HepG2 (cell line): Measurements from ENCODE around the gene CPXM2. TPM values are rescaled to one million over a fixed set of nuclear protein-coding genes. Genes with fewer than 3 reads are reported as not detected.

Experiments used
- ATAC-seq: fragments of 200-7000 bp; cut with Tn5 transposase; 3 replicates; pipeline ENCODE4 v1.9.1; 2020; ENCODE audit warnings: mild to moderate bottlenecking, moderate library complexity
- BruUV-seq: library from RNA; stranded (reverse); fragments of 400-500 nt; replicated peaks from 2 replicates; lab custom pipeline; 2021; lab: Mats Ljungman, UMichigan
- CTCF ChIA-PET: fragments of 300-600 bp; formaldehyde crosslinking; extraction: SDS; loops from one replicate; lab custom pipeline; 2021; ENCODE audit warnings: low total read pairs, inconsistent platforms, low intra/inter-chr PET ratio; lab: Yijun Ruan, JAX
- POLR2A ChIA-PET: fragments of 350-600 bp; sonication (Branson Sonifier 250); formaldehyde crosslinking; loops from one replicate; lab custom pipeline; 2020; ENCODE audit warnings: antibody characterized with exemption, inconsistent platforms; lab: Yijun Ruan, JAX
- DNase-seq: peaks from one replicate; pipeline ENCODE4 v3.0.0-alpha.2; 2015; ENCODE audit warnings: low spot score
- FAIRE-seq: peaks from 3 replicates; lab custom pipeline; 2011; peaks lifted over from hg19 to GRCh38; lab: Jason Lieb, UNC
- H2AFZ ChIP-seq: one replicate; pipeline ENCODE4 v1.6.1; 2011; ENCODE audit warnings: low read length, inconsistent platforms
- H3K27ac ChIP-seq: fragments of 300-600 bp; 3 replicates; pipeline ENCODE4 v1.8.0; 2011; ENCODE audit warnings: mixed run types, mild to moderate bottlenecking, mixed read lengths, low read length, inconsistent platforms; ENCODE audit not compliant: insufficient read depth; ENCODE audit errors: extremely low read length
- H3K27me3 ChIP-seq, 2 experiments: fragments of 200-600 bp in 1 of 2; 2 replicates in 1 of 2; 3 replicates in 1 of 2; pipeline versions ENCODE4 v1.6.0 to v1.8.0; 2011; ENCODE audit warnings: low read length in 2 of 2, mild to moderate bottlenecking in 2 of 2, moderate library complexity in 2 of 2, inconsistent platforms in 1 of 2; ENCODE audit not compliant: insufficient read depth in 2 of 2, control insufficient read depth in 1 of 2
- H3K36me3 ChIP-seq, 2 experiments: fragments of 200-600 bp in 1 of 2; replicated peaks in 1 of 2; 2 replicates in 1 of 2; 3 replicates in 1 of 2; pipeline versions ENCODE4 v1.5.1 to v1.8.0; 2011; ENCODE audit warnings: low read length in 2 of 2, inconsistent platforms in 1 of 2; ENCODE audit not compliant: insufficient read depth in 2 of 2, control insufficient read depth in 1 of 2
- H3K4me1 ChIP-seq: 2 replicates; pipeline ENCODE4 v1.5.1; 2012; ENCODE audit warnings: low read length, inconsistent platforms; ENCODE audit not compliant: insufficient read depth
- H3K4me2 ChIP-seq: 2 replicates; pipeline ENCODE4 v1.6.0; 2011; ENCODE audit warnings: low read depth, low read length, inconsistent platforms
- H3K4me3 ChIP-seq, 3 experiments: fragments of 200-600 bp in 1 of 3; sonication (generic), shearing (Covaris generic) in 1 of 3; replicated peaks in 1 of 3; 2 replicates each; pipeline ENCODE4 v1.5.1; 2011 to 2016; ENCODE audit warnings: low read length in 3 of 3, inconsistent platforms in 2 of 3, low read depth in 2 of 3, mild to moderate bottlenecking in 2 of 3, control low read depth in 1 of 3, mixed read lengths in 1 of 3; ENCODE audit not compliant: insufficient read depth in 1 of 3
- H3K79me2 ChIP-seq: one replicate; pipeline ENCODE4 v1.6.1; 2011; ENCODE audit warnings: low read length, inconsistent platforms; ENCODE audit not compliant: insufficient read depth
- H3K9ac ChIP-seq: 2 replicates; pipeline ENCODE4 v1.6.0; 2011; ENCODE audit warnings: mild to moderate bottlenecking, low read depth, low read length, inconsistent platforms; ENCODE audit not compliant: insufficient read depth
- H3K9me3 ChIP-seq: 2 replicates; pipeline ENCODE4 v1.5.1; 2012; ENCODE audit warnings: mild to moderate bottlenecking, low read length
- H4K20me1 ChIP-seq: 2 replicates; pipeline ENCODE4 v1.6.0; 2011; ENCODE audit warnings: inconsistent platforms, mild to moderate bottlenecking, low read length, moderate library complexity; ENCODE audit not compliant: insufficient read depth
- EZH2 ChIP-seq: conservative IDR thresholded peaks from 2 replicates; pipeline ENCODE4 v1.6.1; 2012; ENCODE audit warnings: mild to moderate bottlenecking, low read depth, low read length, moderate library complexity
- JDP2 ChIP-seq: sonication (generic); formaldehyde crosslinking; IDR thresholded peaks from 2 replicates; pipeline ENCODE4 v1.8.1; 2022; ENCODE audit warnings: missing genetic modification reagents, borderline replicate concordance
- KIAA2018 ChIP-seq: sonication (generic); formaldehyde crosslinking; IDR thresholded peaks from 2 replicates; pipeline ENCODE4 v1.5.0; 2020; ENCODE audit warnings: mild to moderate bottlenecking, missing genetic modification reagents, borderline replicate concordance
- STAT6 ChIP-seq: sonication (generic); formaldehyde crosslinking; IDR thresholded peaks from 2 replicates; pipeline ENCODE4 v1.4.0; 2020; ENCODE audit warnings: missing genetic modification reagents, mild to moderate bottlenecking, borderline replicate concordance
- TARDBP ChIP-seq: sonication (generic); formaldehyde crosslinking; IDR thresholded peaks from 2 replicates; pipeline ENCODE4 v1.8.0; 2022; ENCODE audit warnings: mild to moderate bottlenecking, missing genetic modification reagents
- ZGPAT ChIP-seq: IDR thresholded peaks from 2 replicates; pipeline ENCODE4 v1.6.1; 2016; ENCODE audit warnings: mild to moderate bottlenecking
- ZNF251 ChIP-seq: sonication (generic); formaldehyde crosslinking; IDR thresholded peaks from 2 replicates; pipeline ENCODE4 v1.9.0; 2021; ENCODE audit warnings: mild to moderate bottlenecking, missing genetic modification reagents
- ZNF280B ChIP-seq: sonication (generic); formaldehyde crosslinking; IDR thresholded peaks from 2 replicates; pipeline ENCODE4 v1.5.0; 2020; ENCODE audit warnings: missing genetic modification reagents, mild to moderate bottlenecking, borderline replicate concordance
- ZNF510 ChIP-seq: sonication (generic); formaldehyde crosslinking; IDR thresholded peaks from 2 replicates; pipeline ENCODE4 v1.4.0; 2020; ENCODE audit warnings: low read depth, mild to moderate bottlenecking, missing genetic modification reagents
- ZNF790 ChIP-seq: sonication (generic); formaldehyde crosslinking; IDR thresholded peaks from 2 replicates; pipeline ENCODE4 v1.8.0; 2022; ENCODE audit warnings: missing genetic modification reagents, mild to moderate bottlenecking, borderline replicate concordance
- ZNF879 ChIP-seq: sonication (generic); formaldehyde crosslinking; IDR thresholded peaks from 2 replicates; pipeline ENCODE4 v1.8.1; 2023; ENCODE audit warnings: missing genetic modification reagents
- WGBS: methylation state at CpG from one replicate; pipeline ENCODE4 v1.1.6; 2017; ENCODE audit warnings: low lambda C conversion rate; 5-methylcytosine and 5-hydroxymethylcytosine counted together
- in situ Hi-C: cut with HindIII; loops from 2 replicates; pipeline ENCODE4 v1.10.0; 2017; ENCODE audit warnings: low pct_unique_long_range_greater_than_20kb; ENCODE audit not compliant: extremely low pct_ligation_motif_present
- intact Hi-C: fragments of 100-400 bp; cut with micrococcal nuclease; formaldehyde crosslinking; loops from one replicate; pipeline ENCODE4 v1.10.0; 2022; ENCODE audit not compliant: unreplicated experiment
- polyA plus RNA-seq, 8 experiments: library from polyadenylated mRNA; depleted of rRNA in 3 of 8; stranded (reverse) in 7 of 8; unstranded in 1 of 8; fragments of >200 nt; fragmentation: Illumina TruSeq in 4 of 8; extraction: Trizol in 4 of 8; gene quantifications; 2 replicates each; pipeline versions ENCODE4 v1.2.1 to v1.2.3, GENCODE V29; 2011 to 2016; ENCODE audit warnings: low read depth in 4 of 8, missing spikeins in 1 of 8, mixed read lengths in 1 of 8; ENCODE audit not compliant: insufficient read depth in 1 of 8
- total RNA-seq, 5 experiments: library from RNA; depleted of rRNA; stranded (reverse); fragments of >200 nt; fragmentation: Illumina TruSeq; extraction: Trizol; gene quantifications; 2 replicates each; pipeline ENCODE4 v1.2.3, GENCODE V29; 2016; ENCODE audit warnings: low read depth in 1 of 5

Gene CPXM2
- total and polyA plus RNA-seq, 2 of the 13 experiments (the other 11 are each of a cell fraction or from before 2014, with no cell fraction given), result 0.03 TPM; not detected in 1

- DNase-seq, result no peak
- intact Hi-C loops (no loop called here), in situ Hi-C loops (no loop called here)
- H3K27ac ChIP-seq, result no peak overlapping the region
- no peaks in the 10 kb centered on the region for H3K36me3 ChIP-seq
- no peak overlapping the region for H3K4me2 ChIP-seq
- H3K9ac ChIP-seq, result no peak overlapping the region
- no peak overlapping the region for H3K4me3 ChIP-seq
- CTCF ChIA-PET, result no interaction called here
- H4K20me1 ChIP-seq, result no peaks in the 10 kb centered on the region
- H2AFZ ChIP-seq, result no peak overlapping the region
- H3K9me3 ChIP-seq, result no peaks in the 10 kb centered on the region
- POLR2A ChIA-PET, result no interaction called here
- no peaks in the 10 kb centered on the region for H3K79me2 ChIP-seq
- no peak for ATAC-seq
- no TSS peak for BruUV-seq
- no peak for FAIRE-seq
- no peaks in the 10 kb centered on the region for H3K4me1 ChIP-seq
- 4% methylated on average over 3 of the region's 3 CpGs for WGBS
- H3K27me3 ChIP-seq, result peaks cover 0 to 8% of the 10 kb centered on the region in 2 experiments; a peak in 1 of 5 replicates
- no peak for TF ChIP-seq JDP2 (CRISPR knock-in tag)
- no peak for TF ChIP-seq ZNF510 (CRISPR knock-in tag)
- TF ChIP-seq TARDBP (CRISPR knock-in tag), result no peak
- no peak for TF ChIP-seq EZH2
- no peak for TF ChIP-seq ZNF251 (CRISPR knock-in tag)
- TF ChIP-seq STAT6 (CRISPR knock-in tag), result no peak
- no peak for TF ChIP-seq ZGPAT
- TF ChIP-seq ZNF879 (CRISPR knock-in tag), result no peak
- no peak for TF ChIP-seq ZNF790 (CRISPR knock-in tag)
- TF ChIP-seq ZNF280B (CRISPR knock-in tag), result no peak
- no peak for TF ChIP-seq KIAA2018 (CRISPR knock-in tag)
These were observed 165.2 kb downstream of the CPXM2 start for GRCh38 chr10:123726381-123726780.
